ENCODE data around the gene A1BG. TPM values are rescaled to one million over a fixed set of nuclear protein-coding genes. Genes with fewer than 3 reads are reported as not detected.

The A1BG gene
- total and polyA plus RNA-seq, 2 of the 8 experiments (the other 6 are each of a cell fraction or from before 2014, with no cell fraction given) = 20.8 to 69.6 TPM

GRCh38 chr19:58400916-58401839, 47.9 kb upstream of the A1BG start:
- H3K27me3 ChIP-seq (replicated peaks in 1 of 4; ENCODE audit: control insufficient read depth in 3 of 4, extremely low read depth in 1 of 4, insufficient read depth in 3 of 4, low read length in 3 of 4) = peaks cover 3 to 17% (median 11%) of the 10 kb centered on the region in 4 experiments; a peak in 6 of 7 replicates
- no peaks in the 10 kb centered on the region for H3K9me3 ChIP-seq (ENCODE audit: insufficient read depth in 2 of 2, low read depth in 1 of 2, low read length in 1 of 2)
- peaks cover 0 to 17% (median 11%) of the 10 kb centered on the region in 4 experiments; a peak in 4 of 7 replicates for H3K4me1 ChIP-seq (replicated peaks in 1 of 4; ENCODE audit: control insufficient read depth in 3 of 4, insufficient read depth in 4 of 4, low read length in 3 of 4)
- H3K4ac ChIP-seq (replicated peaks; ENCODE audit: insufficient read length, low read depth, low read length) = peak overlapping the region; percentile 29
- no peak overlapping the region for H4K91ac ChIP-seq (replicated peaks; ENCODE audit: insufficient read length, low read length)
- H3K36me3 ChIP-seq (ENCODE audit: control insufficient read depth in 2 of 4, insufficient read depth in 4 of 4, low read length in 3 of 4) = no peaks in the 10 kb centered on the region
- no peak overlapping the region for H3K14ac ChIP-seq (ENCODE audit: insufficient read length)
- H3K79me2 ChIP-seq (ENCODE audit: control insufficient read depth in 1 of 2, insufficient read depth in 2 of 2, low read length in 2 of 2) = no peaks in the 10 kb centered on the region
- H4K20me1 ChIP-seq (replicated peaks in 1 of 2; ENCODE audit: control insufficient read depth in 1 of 2, insufficient read depth in 2 of 2, low read length in 2 of 2) = peaks cover 0 to 1% of the 10 kb centered on the region in 2 experiments
- FAIRE-seq = no peak
- peak overlapping the region; percentile 62 for H4K5ac ChIP-seq (ENCODE audit: insufficient read length, low read depth, low read length)
- H2BK15ac ChIP-seq (ENCODE audit: low read length) = peak overlapping the region; percentile 82; the same call in 1 of the 2 replicates
- peak overlapping the region; percentile 91; the same call in 1 of the 2 replicates for H2AFZ ChIP-seq (ENCODE audit: low read length)
- H3K79me1 ChIP-seq (ENCODE audit: low read depth, low read length) = no peaks in the 10 kb centered on the region; the same call in 1 of the 2 replicates
- POLR2A ChIA-PET (ENCODE audit: partially characterized antibody) = interaction anchor here (1.0 to 7.2 kb wide), 3 partner anchors 11 to 20 kb away, joined by 3 to 78 read pairs (median 6); partner anchors contain the start of genes RPS5 and ZNF837
- H2BK120ac ChIP-seq (replicated peaks; ENCODE audit: low read depth, low read length) = no peak overlapping the region
- H3K23me2 ChIP-seq (ENCODE audit: low read depth, low read length) = peaks cover 6% of the 10 kb centered on the region
- peak overlapping the region; percentile 45; the same call in 1 of the 2 replicates for H2BK12ac ChIP-seq (ENCODE audit: low read depth, low read length)
- peak overlapping the region; percentile 82; the same call in 1 of the 2 replicates for H4K8ac ChIP-seq (ENCODE audit: extremely low read depth, insufficient read depth, low read length)
- no peak overlapping the region for H3K27ac ChIP-seq (ENCODE audit: low read depth, low read length)
- DNase-seq (ENCODE audit: low read depth in 1 of 2, low spot score in 2 of 2) = peak; percentile 97
- H2AK5ac ChIP-seq (ENCODE audit: low read depth, low read length) = no peak overlapping the region
- peak overlapping the region in 3 of 4 experiments; percentile 51 to 67 (median 57); a peak in 5 of 7 replicates for H3K9ac ChIP-seq (replicated peaks in 1 of 4; ENCODE audit: extremely low read depth in 1 of 4, low read depth in 3 of 4, low read length in 3 of 4)
- CTCF ChIA-PET (ENCODE audit: partially characterized antibody) = no interaction called here
- H3K4me2 ChIP-seq (ENCODE audit: insufficient read depth in 1 of 2, low read depth in 2 of 2, low read length in 2 of 2) = peak overlapping the region; percentile 50 to 87
- peak overlapping the region; percentile 71; the same call in 1 of the 2 replicates for H2BK5ac ChIP-seq (ENCODE audit: low read depth, low read length)
- peak overlapping the region; percentile 75 to 84 (median 78) for H3K4me3 ChIP-seq (ENCODE audit: extremely low read depth in 1 of 4, insufficient read depth in 2 of 4, low read depth in 3 of 4, low read length in 4 of 4)
- WGBS, 2 experiments (ENCODE audit: extremely low coverage in 1 of 2, insufficient coverage in 1 of 2, insufficient read length in 1 of 2, insufficient replicate concordance in 2 of 2, low coverage in 1 of 2, low lambda C conversion rate in 2 of 2, missing lambda C conversion rate in 1 of 2) = 6% methylated on average over 78 of the region's 80 CpGs; no CpG with 5 or more reads in 1 of the 2 experiments
- H3K23ac ChIP-seq (ENCODE audit: insufficient read length) = no peak overlapping the region
- peak overlapping the region; percentile 73 for H3K18ac ChIP-seq (ENCODE audit: extremely low read depth, low read length)
- H3K56ac ChIP-seq (replicated peaks; ENCODE audit: insufficient read length, low read depth, low read length) = no peak overlapping the region
- no peak overlapping the region for H2BK20ac ChIP-seq (ENCODE audit: low read length)
- TF ChIP-seq SP2 (IDR thresholded peaks at IDR 0.05; ENCODE audit: low read length) = peak; percentile 30; the same call in 1 of the 2 replicates
- no peak for TF ChIP-seq SUZ12 (IDR thresholded peaks at IDR 0.05; ENCODE audit: low read length)
- peak; percentile 96 for TF ChIP-seq MAX (IDR thresholded peaks at IDR 0.05)
- TF ChIP-seq FOSL1 (IDR thresholded peaks at IDR 0.05; ENCODE audit: insufficient read depth, low read depth, low read length) = no peak
- peak; percentile 63 for TF ChIP-seq KDM4A (IDR thresholded peaks at IDR 0.05; ENCODE audit: low read depth, low read length, severe bottlenecking)
- TF ChIP-seq POLR2A (IDR thresholded peaks at IDR 0.05; ENCODE audit: control extremely low read depth in 1 of 2, low read depth in 2 of 2, low read length in 2 of 2) = peak in 1 of 2 experiments; percentile 69; a peak in 1 of 3 replicates
- TF ChIP-seq SIX5 (IDR thresholded peaks at IDR 0.05; ENCODE audit: low read depth, low read length) = no peak
- TF ChIP-seq SIN3A (conservative IDR thresholded peaks at IDR 0.05 in 1 of 2, IDR thresholded peaks at IDR 0.05 in 1 of 2; ENCODE audit: low read depth in 1 of 2, low read length in 2 of 2) = peak in 1 of 2 experiments; percentile 93; a peak in 2 of 4 replicates
- TF ChIP-seq CTBP2 (IDR thresholded peaks at IDR 0.05; ENCODE audit: borderline replicate concordance, insufficient read depth, insufficient read length, low read length) = no peak
- peak; percentile 47; the same call in 1 of the 2 replicates for TF ChIP-seq BACH1 (IDR thresholded peaks at IDR 0.05; ENCODE audit: low read length)
